ES-I3 (cell line): ENCODE measurements around the gene TIMM44.
"Not testable (repeated sequence)": the region's sequence is repeated elsewhere in the genome, so short reads cannot be mapped to it uniquely, and the experiment has no call there.

ENCODE experiments used
- H3K36me3 ChIP-seq: 2 replicates; pipeline ENCODE4 v1.6.1; 2013; ENCODE audit warnings: mild to moderate bottlenecking, low read length, control low read depth, moderate library complexity; ENCODE audit not compliant: insufficient read depth
- H3K4me1 ChIP-seq: 2 replicates; pipeline ENCODE4 v1.6.1; 2013; ENCODE audit warnings: mild to moderate bottlenecking, control low read depth, low read length; ENCODE audit not compliant: insufficient read depth
- H3K9ac ChIP-seq: 2 replicates; pipeline ENCODE4 v1.6.1; 2013; ENCODE audit warnings: low read depth, mild to moderate bottlenecking, low read length, moderate library complexity
- H3K9me3 ChIP-seq: 2 replicates; pipeline ENCODE4 v1.6.1; 2013; ENCODE audit warnings: mild to moderate bottlenecking, low read length, moderate library complexity; ENCODE audit not compliant: control insufficient read depth, insufficient read depth

TIMM44 gene

DNA sequence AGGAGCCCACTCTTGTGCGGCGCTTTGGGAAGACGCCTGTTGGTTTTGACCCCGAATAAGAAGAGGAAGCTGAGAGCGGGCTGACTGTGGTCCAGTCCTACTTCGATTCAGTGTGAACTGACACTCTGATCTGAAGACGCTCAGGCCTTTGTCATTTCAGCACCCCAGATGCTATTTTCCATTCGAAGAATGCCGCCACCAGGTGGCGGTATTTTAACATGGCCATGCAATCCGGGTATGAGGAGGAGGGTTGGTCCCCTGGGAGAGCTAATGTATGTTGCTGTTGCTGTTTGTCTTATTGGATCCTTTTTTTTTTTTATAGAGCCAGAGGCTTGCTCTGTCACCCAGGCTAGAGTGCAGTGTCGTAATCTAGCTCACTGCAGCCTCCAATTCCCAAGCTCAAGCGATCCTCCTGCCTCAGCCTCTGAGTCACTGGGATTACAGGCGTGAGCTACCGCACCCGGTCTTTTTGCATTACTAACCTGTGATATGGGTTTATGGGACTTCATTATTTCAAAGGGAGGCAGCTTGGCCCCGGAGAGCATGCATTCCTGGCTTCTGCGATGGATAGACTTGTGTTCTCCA, 803 bp upstream of the TIMM44 start:
- Histone ChIP-seq H3K9me3 (no peaks in the 10 kb centered on the region), H3K9ac (peak overlapping the region; percentile 97), H3K4me1 (no peaks in the 10 kb centered on the region), H3K36me3 (peaks cover 4% of the 10 kb centered on the region; the same call in 1 of the 2 replicates)

DNA sequence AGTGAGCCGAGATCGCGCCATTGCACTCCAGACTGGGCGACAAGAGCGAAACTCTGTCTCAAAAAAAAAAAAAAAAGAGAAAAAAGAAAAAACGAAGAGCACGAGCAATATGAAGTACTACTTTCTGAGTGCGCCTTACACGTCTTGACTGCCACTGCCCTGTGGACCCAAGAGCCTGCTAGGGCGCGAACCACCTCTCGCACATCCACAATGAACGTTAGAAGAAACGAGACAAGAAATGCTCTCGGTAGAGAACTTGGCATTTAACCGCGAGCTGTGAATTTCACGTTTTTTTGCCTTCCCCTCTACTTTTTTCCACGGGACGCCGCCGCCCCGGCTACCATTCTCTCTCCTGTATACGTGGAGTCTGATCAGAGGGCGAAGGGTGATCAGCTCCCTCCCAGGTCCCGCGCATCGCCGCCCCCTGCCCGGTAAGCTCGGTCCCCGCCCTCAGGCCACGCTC, 454 bp downstream of the TIMM44 start:
- no peaks in the 10 kb centered on the region for H3K4me1 ChIP-seq
- peaks cover 4% of the 10 kb centered on the region; the same call in 1 of the 2 replicates for H3K36me3 ChIP-seq
- peak overlapping the region; percentile 97 for H3K9ac ChIP-seq
- H3K9me3 ChIP-seq, result no peaks in the 10 kb centered on the region

GRCh38 chr19:7941895-7942596, 1.4 kb downstream of the TIMM44 start:
- H3K9ac ChIP-seq, result peak overlapping the region; percentile 97; the same call in 1 of the 2 replicates
- H3K4me1 ChIP-seq, result no peaks in the 10 kb centered on the region
- peaks cover 4% of the 10 kb centered on the region; the same call in 1 of the 2 replicates for H3K36me3 ChIP-seq
- H3K9me3 ChIP-seq, result no peaks in the 10 kb centered on the region

- Histone ChIP-seq H3K9me3 (no peaks in the 10 kb centered on the region), H3K36me3 (peaks cover 4% of the 10 kb centered on the region; the same call in 1 of the 2 replicates), H3K4me1 (no peaks in the 10 kb centered on the region), H3K9ac (no peak overlapping the region)
Measured at GRCh38 chr19:7940841-7941240, 2.6 kb downstream of the TIMM44 start.

DNA sequence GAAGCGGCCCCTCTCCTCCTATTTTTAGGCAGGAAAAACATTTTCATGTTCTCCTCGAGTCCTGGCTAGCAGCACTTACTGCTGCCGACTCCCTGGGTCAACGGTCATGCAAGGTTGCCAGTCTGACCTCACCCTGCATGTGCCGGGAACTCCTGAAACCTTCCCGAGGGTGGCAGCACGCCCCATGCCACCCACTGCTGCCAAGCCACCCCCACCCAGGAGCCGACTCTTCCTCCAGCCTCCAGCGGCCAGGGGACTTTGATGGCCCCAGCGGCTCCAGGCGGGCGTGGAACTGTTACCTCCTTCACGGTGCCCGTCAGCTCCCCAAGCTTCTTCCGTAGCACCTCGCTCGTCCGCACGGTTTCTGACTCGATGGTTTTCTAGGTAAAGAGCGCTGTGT, 8.7 kb downstream of the TIMM44 start:
- H3K9me3 ChIP-seq, result no peaks in the 10 kb centered on the region
- no peaks in the 10 kb centered on the region for H3K4me1 ChIP-seq
- no peak overlapping the region for H3K9ac ChIP-seq
- H3K36me3 ChIP-seq, result peaks cover 8% of the 10 kb centered on the region

DNA sequence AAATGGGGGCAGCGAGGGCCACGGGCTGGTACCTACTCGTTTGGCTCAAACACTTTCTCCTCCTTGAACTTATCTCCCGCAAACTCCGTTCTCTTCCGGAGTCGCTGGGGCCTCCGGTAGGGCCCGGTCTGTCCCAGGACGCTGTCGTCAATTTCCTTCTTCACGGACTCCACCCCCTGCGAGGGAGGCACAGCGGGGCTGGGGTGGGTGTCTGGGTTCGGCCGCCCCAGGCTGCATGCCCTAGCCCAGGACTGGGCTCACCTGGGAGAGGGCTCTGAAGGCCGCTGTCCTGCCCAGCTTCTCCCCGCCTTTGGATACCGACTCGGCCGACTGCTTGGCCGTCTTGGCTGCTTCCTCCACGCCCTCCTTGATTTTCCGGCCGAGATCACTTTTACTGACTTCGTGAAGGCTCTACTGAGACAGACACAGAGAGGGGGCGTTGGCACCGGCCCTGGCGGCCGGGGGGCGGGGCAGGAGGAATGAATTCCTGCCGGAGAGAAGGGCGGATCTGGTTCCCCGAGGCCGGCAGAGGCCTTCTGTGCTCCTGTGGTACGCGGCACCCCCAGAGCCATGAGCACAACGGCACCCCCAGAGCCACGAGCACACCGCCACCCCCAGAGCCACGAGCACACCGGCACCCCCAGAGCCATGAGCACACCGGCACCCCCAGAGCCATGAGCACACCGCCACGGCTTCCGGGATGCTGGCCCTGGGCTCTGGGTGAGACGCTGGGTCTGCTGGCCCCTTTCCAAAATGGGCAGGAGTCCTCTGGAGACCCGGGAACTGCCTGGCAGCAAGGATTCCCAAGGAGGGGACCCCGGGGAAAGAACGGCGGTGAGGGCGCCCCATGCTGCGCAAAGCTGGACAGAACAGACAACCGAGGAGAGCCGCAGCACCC, 9.4 kb downstream of the TIMM44 start:
- peaks cover 8% of the 10 kb centered on the region for H3K36me3 ChIP-seq
- H3K9me3 ChIP-seq, result no peaks in the 10 kb centered on the region
- H3K4me1 ChIP-seq, result no peaks in the 10 kb centered on the region
- H3K9ac ChIP-seq, result no peak overlapping the region

GRCh38 chr19:7933411-7933810, 10.1 kb downstream of the TIMM44 start:
- Histone ChIP-seq H3K9ac (no peak overlapping the region), H3K4me1 (no peaks in the 10 kb centered on the region), H3K9me3 (no peaks in the 10 kb centered on the region), H3K36me3 (peaks cover 8% of the 10 kb centered on the region)

GRCh38 chr19:7932930-7933300, 10.6 kb downstream of the TIMM44 start:
- Histone ChIP-seq H3K9ac (no peak overlapping the region), H3K9me3 (no peaks in the 10 kb centered on the region), H3K36me3 (peaks cover 8% of the 10 kb centered on the region), H3K4me1 (no peaks in the 10 kb centered on the region)

DNA sequence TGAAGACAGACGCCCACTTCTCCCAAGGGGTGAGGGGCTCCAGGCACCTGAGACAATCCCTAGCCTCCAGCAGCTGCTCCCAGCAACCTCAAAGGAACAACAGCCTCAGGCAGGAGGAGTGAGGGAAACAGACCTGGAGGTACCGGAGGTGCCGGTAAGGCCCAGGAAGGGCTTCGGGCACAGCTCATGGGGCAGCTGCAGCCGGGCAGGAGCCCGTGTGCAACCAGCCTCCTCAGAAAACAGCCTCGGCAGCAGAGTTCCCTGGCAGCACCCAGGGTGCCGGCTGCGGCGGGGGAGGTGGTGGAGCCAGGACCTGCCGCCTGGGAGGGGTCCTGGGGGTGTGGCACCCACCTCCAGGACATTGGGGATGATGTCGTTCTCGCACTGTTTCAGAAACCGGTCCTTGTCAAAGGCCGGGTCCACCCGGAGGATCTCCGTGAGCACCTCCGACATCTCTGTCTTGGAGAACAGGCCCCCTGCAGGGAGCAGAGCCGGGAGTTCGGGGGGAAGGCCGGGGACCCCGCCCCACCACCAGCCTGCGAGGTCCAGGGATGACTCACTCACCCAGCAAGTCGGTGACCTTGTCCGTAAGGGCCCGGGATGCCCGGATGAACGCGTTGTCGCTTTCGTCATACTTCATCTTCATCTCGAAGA, 11.1 kb downstream of the TIMM44 start:
- no peaks in the 10 kb centered on the region for H3K9me3 ChIP-seq
- no peaks in the 10 kb centered on the region for H3K4me1 ChIP-seq
- H3K36me3 ChIP-seq, result peaks cover 8% of the 10 kb centered on the region
- no peak overlapping the region for H3K9ac ChIP-seq

DNA sequence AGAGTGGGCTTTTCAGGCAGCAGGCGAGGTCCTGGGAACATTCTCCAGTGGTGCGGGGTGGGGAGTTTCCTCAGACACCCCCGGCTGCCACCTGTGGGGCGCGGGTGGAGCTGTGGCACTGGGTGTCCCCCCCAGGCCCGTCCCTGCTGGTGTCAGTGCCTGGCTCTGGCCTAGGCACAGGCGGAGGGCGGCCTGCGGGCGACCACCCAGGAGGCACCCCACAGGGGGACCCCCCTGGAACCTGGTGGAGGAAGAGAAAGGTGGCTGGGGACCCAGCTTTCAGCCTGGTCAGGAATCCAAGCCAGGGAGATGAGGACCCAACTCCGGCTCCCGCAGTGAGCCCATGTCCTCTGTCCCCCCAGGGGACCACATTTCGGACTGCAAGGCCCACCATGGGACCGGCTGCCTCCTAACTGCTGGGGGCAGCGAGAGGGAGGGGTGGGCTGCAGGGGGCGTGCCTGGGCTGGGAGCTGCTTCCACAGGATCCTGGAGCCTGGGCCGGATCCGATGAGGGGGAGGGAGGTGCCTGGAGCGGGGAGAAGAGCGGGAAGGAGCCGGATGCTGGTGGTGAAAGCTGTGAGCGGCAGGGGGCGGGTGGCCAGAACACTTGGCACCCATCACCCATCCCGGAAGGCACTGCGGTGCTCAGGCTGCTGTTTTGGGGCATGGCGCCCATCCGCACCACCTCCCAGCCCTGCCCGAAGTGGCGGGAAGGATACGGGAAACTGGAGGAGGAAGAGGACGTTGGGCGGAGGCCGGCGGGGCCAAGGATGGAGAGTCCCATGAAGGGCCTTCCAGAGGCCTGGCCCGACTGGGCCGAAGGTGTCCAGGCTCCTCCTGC, 12.0 kb downstream of the TIMM44 start:
- H3K36me3 ChIP-seq, result peaks cover 8% of the 10 kb centered on the region

DNA sequence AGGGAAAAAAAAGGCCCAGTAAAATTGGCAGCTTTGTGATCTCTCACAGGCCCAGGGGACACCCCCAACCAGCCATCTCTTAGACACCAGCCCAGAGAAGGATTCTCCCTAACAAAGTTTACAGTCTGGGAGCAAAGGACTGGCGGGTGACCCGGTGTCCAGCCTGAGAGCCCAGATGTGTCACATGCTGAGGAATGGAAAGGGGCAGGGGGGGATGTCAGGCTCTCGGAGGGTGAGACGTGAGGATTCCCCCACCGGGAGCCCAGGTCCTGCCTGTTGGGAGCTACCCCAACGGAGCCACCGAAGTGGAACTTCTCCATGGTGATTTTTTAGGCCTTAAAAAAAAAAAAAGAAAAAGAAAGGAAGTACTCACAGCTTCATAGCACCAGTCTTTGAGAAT, 12.7 kb downstream of the TIMM44 start:
- H3K9me3 ChIP-seq, result no peaks in the 10 kb centered on the region
- H3K9ac ChIP-seq, result no peak overlapping the region
- H3K4me1 ChIP-seq, result no peaks in the 10 kb centered on the region; the same call in 1 of the 2 replicates
- peaks cover 8% of the 10 kb centered on the region for H3K36me3 ChIP-seq

More for the DNA sequence above, 12.0 kb downstream of the TIMM44 start:
- Histone ChIP-seq H3K4me1 (no peaks in the 10 kb centered on the region), H3K9ac (no peak overlapping the region), H3K9me3 (no peaks in the 10 kb centered on the region)

DNA sequence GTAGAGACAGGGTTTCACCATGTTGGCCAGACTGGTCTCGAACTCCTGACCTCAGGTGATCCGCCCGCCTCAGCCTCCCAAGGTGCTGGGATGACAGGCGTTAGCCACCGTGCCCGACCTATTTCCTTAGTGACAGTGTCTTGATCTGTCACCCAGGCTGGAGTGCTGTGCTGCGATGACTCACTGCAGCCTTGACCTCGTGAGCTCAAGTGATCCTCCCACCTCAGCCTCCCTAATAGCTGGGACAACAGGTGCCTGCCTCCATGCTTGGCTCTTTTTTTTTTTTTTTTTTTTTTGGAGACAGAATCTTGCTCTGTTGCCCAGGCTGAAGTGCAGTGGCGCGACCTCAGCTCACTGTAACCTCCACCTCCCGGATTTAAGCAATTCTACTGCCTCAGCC, 13.4 kb downstream of the TIMM44 start:
- not testable (repeated sequence) for H3K9ac ChIP-seq, H3K9me3 ChIP-seq, H3K4me1 ChIP-seq, H3K36me3 ChIP-seq
